Kidney capillary endothelial cell (primary cell): ENCODE results near the gene PAFAH1B1.
"Not testable (repeated sequence)": the region's sequence is repeated elsewhere in the genome, so short reads cannot be mapped to it uniquely, and the experiment has no call there.

ENCODE experiments used
- DNase-seq: peaks from one replicate; pipeline ENCODE4 v3.0.0-alpha.2; 2018; ENCODE audit warnings: low spot score

The PAFAH1B1 gene

DNA sequence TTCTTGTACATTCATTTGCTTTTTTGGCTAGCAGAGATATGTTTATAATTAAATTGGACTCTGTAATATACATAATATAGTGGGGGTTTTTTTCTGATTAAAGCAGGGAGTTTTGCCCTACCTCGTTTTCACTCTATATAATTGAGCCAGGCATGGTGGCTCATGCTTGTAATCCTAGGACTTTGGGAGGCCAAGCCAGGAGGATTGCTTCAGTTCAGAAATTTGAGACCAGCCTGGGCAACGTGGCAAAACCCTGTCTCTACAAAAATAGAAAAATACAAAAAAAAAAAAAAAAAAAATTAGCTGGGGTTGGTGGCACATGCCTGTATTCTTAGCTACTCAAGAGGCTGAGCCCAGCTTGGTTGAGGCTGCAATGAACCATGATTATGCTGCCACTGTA, 42.2 kb downstream of the PAFAH1B1 start:
- DNase-seq: no peak

DNA sequence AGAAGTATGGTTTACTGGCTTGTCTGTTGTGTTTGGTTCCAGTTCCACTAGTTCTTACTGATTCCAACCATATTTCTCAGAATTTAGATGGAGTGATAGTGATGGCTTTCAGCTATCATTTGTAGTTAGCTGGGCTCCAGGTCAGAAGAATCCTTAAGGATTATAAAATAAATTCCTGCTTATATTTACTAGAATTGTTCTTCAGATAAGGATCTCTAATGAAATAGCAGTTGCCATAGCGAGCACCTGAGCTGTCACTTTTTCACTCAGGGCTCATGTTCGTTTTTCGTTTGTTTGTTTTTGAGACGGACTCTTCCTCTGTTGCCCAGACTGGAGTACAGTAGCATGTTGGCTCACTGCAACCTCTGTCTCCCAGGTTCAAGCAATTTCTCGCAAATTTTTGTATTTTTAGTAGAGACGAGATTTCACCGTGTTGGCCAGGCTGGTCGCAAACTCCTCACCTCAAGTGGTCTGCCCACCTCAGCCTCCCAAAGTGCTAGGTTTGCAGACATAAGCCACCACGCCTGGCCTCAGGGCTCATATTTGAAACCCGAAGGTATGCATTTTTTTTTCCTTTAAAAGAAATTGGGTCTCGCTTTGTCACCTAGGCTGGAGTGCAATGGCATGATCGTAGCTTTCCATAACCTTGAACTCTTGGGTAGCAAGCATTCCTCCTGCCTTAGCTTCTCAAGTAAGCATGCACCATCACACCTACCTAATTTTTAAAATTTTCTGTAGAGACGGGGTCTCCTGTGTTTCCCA, 42.9 kb downstream of the PAFAH1B1 start:
- no peak for DNase-seq

DNA sequence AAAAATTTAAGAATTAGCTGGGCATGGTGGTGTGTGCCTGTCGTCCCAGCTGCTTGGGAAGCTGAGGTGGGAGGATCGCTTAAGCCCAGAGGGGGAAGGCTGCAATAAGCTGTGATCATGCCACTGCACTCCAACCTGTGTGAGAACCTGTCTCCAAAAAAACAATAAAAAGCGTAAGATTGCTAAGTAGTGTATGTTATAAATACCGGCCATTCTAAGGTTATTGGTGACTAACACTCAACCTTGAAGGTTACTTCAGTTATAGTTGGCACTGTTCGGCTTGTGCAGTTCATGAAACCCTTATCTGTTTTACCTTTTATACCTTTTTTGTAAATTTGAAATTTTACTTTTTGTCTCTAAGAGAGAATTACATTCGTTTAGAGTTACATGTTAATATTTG, 44.0 kb downstream of the PAFAH1B1 start:
- no peak for DNase-seq

DNA sequence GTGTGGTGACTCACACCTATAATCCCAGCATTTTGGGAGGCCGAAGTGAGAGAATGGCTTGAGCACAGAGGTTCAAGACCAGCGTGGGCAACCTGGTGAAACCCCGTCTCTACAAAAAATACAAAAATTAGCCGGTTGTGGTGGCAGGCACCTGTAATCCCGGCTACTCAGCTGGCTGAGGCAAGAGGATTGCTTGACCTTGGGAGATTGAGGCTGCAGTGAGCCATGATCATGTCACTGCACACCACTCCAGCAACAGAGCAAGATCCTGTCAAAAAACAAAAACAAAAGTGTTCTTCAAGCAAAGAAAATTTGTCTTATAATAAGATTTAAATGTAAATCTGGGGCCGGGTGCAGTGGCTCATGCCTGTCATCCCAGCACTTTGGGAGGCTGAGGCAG, 51.5 kb downstream of the PAFAH1B1 start:
- no peak for DNase-seq

DNA sequence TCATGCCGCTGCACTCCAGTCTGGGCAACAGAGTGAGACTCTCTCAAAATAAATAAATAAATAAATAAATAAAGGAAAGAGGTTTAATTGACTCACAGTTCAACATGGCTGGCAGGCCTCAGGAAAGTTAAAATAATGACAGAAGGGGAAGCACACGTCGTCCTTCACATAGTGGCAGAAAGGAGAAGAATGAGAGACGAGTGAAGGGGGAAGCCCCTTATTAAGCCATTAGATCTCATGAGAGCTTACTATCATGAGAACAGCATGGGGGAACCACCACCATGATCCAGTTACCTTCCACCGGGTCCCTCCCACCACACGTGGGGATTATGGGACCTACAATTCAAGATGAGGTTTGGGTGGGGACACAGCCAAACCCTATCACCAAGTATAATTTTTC, 54.5 kb downstream of the PAFAH1B1 start:
- DNase-seq: no peak

DNA sequence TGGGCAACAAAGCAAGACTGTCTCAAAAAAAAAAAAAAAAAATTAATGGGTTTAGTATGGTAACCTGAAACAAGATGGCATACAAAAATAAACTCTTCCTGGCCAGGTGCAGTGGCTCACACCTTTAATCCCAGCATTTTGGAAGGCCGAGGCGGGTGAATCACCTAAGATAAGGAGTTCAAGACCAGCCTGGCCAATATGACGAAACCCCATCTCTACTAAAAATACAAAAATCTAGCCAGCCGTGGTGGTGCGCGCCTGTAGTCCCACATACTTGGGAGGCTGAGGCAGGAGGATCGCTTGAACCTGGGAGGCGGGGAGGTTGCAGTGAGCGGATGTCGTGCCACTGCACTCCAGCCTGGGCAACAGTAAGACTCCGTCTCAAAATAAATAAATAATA, 55.7 kb downstream of the PAFAH1B1 start:
- DNase-seq: no peak

DNA sequence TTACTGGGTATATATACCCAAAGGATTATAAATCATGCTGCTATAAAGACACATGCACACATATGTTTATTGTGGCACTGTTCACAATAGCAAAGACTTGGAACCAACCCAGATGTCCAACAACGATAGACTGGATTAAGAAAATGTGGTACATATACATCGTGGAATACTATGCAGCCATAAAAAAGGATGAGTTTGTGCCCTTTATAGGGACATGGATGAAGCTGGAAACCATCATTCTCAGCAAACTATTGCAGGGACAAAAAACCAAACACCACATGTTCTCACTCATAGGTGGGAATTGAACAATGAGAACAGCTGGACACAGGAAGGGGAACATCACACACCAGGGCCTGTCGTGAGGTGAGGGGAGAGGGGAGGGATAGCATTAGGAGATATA, 59.5 kb downstream of the PAFAH1B1 start:
- not testable (repeated sequence) for DNase-seq

DNA sequence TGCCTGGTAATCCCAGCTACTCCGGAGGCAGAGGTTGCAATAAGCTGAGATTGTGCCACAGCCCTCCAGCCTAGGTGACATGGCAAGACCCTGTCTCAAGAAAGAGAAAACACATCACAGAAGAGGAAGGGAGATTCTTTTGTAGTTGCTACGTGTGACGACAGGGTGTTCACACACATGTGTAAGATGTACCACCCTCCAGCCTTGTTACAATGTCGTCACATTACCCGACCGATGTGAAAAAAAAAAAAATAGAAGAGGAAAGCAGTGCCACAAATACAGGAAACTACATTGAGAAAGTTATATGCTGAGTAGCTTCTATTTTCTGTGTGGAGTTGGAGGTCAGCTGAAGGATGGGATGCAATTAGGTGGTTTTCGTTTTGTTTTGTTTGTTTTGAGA, 62.1 kb downstream of the PAFAH1B1 start:
- no peak for DNase-seq

DNA sequence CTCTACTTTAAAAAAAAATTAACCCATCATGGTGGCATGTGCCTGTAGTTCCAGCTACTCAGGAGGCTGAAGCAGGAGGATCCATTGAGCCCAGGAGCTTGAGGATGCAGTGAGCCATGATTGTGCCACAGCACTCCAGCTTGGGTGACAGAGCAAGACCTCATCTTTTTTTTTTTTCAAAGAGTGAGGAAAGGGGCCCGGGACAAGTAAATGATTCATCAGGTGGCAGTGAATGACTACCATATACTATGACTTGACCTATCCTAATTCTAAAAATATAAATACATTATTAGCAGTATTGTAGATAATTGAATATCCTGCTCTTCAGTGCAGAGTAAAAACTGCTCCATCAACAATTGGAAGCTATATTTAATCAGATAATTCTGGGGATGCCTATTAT, 62.8 kb downstream of the PAFAH1B1 start:
- peak; percentile 51 for DNase-seq

DNA sequence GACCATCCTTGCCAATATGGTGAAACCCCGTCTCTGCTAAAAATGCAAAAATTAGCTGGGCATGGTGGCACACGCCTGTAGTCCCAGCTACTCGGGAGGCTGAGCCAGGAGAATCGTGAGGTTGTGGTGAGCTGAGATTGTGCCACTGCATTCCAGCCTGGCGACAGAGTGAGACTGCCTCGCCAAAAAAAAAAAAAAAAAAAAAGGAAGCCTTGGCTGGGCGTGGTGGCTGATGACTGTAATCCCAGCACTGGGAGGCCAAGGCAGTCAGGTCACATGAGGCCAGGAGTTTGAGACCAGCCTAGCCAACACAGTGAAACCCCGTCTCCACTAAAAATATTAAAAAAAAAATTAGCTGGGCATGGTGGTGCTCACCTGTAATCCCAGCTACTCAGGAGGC, 65.9 kb downstream of the PAFAH1B1 start:
- DNase-seq: not testable (repeated sequence)

DNA sequence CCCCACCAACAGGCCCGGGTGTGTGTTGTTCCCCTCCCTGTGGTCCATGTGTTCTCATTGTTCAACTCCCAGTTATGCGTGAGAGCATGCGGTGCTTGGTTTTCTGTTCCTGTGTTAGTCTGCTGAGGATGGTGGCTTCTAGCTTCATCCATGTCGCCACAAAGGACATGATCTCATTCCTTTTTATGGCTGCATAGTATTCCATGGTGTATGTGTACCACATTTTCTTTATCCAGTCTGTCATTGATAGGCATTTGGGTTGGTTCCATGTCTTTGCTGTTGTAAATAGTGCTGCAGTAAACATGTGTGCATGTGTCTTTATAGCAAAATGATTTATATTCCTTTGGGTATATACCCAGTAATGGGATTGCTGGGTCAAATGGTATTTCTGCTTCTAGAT, 67.0 kb downstream of the PAFAH1B1 start:
- not testable (repeated sequence) for DNase-seq

DNA sequence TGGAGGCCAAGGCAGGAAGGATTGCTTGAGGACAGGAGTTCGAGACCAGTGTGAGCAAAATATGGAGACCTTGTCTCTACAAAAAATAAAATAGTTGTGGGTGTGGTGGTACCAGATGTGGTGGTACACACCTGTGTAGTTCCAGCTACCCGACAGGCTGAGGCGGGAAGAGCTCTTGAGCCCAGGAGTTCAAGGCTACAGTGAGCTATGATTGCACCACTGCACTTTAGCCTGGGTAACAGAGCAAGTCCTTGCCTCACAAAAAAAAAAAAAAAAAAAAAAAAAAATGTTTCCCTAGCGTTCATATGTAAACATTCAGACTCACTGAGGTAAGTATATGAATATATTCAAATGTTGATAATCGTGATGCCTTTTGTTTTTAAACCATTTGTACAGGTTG, 78.6 kb downstream of the PAFAH1B1 start:
- DNase-seq: no peak

DNA sequence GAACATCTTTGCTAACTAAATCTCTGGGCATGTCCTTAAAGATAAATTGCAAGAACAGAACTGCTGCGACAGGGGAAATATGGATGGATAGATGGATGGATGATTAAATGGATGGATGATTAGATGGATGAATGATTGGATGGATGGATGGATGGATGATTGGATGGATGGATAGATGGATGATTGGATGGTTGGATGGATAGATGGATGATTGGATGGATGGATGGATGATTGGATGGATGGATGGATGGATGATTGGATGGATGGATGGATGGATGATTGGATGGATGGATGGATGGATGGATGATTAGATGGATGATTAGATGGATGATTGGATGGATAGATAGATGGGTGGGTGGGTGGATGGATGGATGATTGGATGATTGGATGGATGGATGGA, 85.8 kb downstream of the PAFAH1B1 start:
- DNase-seq: not testable (repeated sequence)

DNA sequence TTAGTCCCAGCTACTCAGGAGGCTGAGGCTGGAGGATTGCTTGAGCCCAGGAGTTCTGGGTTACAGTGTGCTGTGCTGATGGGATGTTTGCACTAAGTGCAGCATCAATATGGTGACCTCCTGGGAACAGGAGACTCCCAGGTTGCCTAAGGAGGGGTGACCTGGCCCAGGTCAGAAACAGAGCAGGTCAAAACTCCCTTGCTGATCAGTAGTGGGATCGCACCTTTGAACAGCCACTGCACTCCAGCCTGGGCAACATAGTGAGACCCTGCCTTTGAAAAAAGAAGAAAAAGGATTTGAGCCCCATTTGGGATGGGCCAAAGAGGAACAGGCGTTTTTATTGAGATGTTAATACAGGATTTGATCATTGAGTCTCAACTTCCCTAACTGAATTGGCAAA, 87.5 kb downstream of the PAFAH1B1 start:
- DNase-seq: no peak

DNA sequence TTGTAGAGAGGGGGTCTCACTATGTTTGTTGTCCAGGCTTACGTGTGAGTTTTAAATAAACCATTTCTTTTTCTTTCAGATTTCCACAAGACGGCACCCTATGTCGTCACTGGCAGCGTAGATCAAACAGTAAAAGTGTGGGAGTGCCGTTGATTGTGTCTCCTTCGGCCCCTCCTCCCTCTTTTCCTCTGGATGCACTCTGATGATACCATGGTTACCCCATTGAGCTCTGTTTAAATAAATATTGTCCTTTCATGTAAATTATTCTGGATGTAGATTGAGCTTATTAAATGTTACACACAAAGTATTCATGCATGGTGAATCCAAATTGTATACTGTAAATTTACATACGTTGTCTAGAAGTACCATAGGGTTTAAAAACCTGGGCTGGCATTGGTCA, 88.2 kb downstream of the PAFAH1B1 start:
- no peak for DNase-seq

DNA sequence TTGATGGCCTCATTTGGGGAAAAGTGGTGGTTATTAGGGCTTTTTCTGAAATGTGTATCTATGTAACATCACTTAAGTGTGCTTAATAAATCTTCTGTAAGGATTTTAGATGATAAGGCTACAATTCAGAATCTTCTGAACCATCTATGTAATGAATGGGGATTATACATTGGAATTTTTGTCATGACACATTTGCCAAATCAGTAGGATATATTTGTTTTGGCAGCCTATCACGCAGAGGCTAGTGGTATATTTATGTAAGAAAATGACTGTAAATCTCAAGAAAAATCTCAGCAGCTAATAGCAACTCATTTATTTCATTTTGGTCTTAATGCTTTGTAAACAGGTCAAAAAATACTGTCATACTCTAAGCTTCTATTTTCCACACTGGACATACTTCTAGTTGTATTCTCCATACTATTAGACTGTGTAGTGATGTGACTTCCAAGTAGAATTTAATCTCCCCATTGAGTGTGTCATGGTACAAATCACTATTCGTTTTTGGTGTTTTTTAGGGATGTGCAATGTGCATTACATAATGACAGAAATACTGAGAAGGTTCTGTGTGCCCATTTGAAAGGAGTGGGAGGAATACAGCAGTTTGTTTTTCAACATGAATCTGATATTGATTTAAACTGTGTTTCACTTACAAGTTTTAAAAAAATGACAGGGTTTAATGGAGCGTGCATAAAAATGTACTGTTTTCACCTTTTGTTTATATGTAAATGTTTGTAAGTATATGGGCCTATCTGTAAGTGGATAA, 88.9 kb downstream of the PAFAH1B1 start:
- no peak for DNase-seq

DNA sequence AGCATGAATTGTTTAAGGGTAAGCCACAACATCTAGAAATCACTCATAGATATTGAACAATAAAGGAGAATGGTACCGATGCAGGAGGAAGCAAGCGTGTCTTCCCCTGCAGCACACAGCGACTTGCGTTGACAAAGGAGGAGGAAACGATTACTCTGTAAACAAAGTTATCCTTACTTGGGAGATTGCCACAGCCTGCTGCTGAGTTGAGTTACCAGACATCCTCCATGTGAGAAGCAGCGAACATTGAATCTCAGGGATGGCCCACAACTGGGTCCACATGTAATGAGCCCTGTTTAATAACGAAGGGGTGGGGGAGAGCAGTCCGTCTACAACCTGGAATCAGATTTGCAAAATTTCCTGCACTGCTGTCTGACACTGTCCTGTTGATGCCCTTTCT, 90.5 kb downstream of the PAFAH1B1 start:
- no peak for DNase-seq

DNA sequence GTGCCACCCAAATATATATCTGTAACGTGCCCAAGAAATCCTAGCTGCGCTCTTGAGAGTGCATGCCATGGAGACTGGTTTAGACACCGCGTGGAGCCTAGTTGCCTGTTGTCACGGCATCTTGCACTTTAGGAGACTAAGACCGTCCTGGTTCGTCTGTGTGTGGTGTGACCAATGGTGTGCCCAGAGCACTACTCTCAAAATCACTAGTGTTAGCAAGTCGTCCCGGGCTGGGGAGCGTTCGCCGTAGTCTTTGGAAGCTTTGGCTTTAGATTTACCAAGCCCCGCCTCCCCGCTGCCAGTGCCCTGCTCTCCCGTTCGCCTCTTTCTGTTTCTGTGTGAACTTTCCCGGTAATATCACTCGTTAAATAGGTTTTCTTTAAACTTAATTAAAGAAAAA, 91.1 kb downstream of the PAFAH1B1 start:
- no peak for DNase-seq

DNA sequence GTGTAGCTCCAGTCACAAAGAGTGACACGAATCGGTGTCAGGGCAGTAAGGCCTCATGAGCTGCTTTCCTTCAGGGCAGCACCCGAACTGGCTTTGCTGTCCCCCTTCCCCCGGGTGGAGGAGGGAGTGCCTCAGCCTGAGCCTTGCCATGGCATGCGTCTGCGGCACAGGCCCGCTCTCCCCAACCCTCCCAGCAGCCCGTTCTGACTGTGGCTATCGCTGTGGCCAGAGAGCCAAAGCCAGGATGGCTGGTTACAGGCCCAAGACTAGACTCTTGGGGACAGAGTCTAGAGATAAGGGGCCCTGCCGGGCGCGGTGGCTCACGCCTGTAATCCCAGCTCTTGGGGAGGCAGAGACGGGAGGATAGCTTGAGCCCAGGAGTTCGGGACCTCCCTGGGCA, 92.2 kb downstream of the PAFAH1B1 start:
- DNase-seq: no peak

DNA sequence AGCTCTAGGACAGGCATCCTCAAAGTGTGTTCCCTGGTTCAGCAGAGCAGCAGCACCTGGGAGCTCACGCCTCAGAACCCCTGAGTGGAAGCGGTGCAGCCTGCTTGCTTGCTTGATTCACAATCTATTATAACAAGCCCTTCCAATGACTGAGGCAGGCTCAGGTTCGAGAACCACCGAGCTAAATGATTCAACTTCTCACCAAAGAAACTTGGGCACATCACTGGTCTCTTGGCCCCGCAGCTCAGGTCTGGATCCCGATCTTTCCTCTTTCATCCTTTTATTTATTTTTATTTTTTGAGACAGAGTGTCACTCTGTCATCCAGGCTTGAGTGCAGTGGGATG, 93.6 kb downstream of the PAFAH1B1 start:
- no peak for DNase-seq

DNA sequence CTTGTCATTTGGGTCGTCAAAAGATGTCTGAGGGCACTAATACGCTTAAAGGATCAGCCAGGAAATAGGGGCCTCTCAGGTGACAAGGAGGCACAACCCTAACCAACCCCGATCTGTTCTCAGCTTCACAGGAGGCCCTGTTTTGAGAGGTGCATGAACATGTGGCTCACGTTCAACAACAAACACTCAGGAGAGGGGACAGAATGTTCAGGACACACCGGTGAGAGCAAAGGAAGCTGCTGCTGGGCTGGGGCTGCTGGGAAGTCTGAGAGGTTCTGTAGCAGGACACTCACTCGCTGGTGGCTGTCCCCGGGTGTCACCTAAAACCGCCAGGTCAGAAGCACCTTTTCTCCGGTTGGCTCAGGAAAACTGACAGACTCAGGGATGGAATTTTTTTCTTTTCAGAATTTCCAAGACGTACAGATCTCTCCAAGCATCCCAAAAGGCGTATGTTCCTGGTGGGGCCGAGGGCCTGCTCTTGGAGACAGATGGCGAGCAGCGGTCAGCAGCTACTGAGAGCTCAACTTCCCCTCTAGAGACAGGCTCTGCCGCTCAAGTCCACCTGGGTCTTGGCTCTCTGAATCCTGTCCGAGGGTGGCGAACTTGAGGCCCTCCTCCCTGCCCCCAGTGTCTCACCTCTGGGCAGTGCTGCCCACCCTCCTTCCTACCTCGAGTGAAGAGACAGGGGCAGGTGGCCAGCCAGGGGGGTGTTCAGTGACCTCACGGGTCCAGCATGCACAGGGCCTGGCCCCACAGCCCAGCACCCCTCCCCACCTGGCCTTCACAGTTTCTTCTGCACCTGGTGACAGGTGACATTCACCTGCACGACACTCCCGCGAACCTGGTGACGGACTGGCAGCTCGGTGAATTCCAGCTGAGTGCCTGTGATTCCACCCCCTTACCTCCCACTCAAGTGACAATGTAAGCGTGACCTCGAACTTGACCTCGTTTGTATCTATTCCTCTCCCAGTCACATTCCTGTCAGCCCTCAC, 95.2 kb downstream of the PAFAH1B1 start:
- DNase-seq: no peak

DNA sequence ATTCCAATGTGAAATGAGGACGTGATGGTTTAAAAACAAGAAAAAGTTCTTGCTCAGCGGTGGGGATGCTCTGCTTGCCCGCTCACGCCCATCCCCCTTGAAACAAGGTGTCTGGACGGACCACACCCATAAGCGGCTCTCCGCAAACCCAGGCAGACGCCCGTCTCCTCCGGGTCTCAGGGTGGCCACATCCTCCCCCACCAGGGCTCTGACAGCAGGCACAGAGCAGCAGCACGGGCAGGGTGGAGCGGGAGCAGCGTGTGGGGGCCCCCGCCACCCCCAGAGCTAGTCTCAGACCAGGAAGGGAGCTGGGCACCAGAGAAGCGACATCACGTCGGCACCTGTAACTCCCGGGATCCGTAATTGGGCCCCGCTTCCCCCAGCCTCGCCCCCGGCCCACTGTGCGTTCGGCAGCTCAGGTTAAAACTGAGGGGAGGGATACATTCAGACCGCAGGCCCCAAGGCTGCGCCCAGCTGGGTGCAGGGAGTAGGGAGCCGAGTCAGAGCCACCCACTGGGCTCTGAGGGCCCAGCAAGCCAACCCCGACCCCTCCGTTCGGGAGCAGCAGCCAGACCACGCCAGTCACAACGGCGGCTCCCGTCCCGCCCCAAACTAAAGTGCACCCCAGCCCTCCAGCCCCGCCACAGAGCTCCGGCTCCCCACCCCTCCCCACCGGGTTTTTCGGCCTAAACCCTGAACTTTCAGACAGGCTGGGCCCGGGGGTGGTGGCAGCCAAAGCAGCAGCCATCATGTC, 96.1 kb downstream of the PAFAH1B1 start:
- DNase-seq: no peak
